ENCODE results near the gene CDH13.

CDH13 gene

DNA sequence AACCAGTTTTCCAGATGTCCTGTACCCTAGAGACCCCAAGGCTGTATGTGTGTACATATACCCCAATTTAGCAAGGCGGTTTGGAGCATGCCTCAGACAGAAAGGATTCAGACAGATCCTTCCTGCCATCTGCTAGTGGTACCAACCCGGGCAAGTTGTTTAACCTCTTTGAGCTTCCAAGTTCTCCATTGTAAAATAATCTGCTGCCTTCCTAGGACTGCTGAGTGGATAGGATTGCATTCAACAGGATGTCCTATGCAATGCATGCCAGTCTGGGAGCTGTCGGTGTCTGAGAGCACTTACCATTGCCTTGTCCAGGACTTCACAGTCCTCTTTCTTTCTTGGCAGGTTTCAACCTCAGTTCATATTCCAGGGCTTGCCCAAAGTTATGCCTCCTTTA lies 1.9 kb downstream of the CDH13 start:
- DNase-seq, result no peak
- no peak for ATAC-seq

DNA sequence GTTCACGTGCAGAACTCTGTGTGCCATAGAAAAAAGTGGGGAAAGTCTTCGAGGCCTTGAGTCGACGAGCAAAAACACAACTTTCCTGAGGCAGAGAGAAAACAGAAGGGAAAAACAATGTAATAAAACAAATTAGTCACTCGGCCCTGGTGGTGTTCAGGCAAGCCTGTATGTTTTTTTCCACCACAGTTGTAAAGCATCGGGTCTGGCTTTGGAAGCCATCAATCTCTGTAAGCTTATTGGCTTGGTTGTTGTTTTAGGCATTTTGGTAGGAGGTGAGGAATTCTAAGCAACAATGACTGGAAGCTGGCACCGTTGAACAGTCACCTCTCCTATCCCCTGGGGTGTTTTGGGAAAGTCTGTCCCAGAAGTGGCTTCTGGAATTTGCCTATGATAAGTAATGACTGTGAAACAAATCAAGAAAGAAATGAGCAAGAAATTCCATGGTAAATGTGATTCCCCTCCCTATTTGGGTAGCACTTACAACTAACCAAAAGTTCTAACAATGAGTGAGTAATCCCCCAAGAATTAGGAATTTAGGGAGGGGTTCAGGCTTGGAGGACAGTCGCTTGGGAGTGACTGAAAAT lies 2.8 kb downstream of the CDH13 start:
- ATAC-seq (no peak), DNase-seq (no peak)

DNA sequence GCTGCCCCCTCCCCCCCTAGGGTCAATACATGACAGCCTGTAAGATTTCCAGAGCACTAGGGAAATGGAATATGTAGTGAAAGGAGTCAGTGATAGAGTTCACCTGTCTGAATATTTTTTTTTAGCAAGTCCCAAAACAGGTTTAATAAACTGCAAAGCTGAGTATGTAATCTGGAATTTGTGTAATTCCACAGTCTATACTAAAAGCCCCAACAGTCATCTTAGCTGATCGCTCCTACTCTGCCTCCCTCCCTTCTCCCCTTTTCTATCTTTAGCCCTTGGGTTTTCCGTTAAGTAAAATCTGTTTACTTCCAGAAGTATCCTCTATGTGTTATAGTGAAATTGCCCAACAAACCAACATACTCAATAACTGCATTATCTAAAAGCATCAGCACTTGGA lies 3.5 kb downstream of the CDH13 start:
- DNase-seq, result no peak
- no peak for ATAC-seq

DNA sequence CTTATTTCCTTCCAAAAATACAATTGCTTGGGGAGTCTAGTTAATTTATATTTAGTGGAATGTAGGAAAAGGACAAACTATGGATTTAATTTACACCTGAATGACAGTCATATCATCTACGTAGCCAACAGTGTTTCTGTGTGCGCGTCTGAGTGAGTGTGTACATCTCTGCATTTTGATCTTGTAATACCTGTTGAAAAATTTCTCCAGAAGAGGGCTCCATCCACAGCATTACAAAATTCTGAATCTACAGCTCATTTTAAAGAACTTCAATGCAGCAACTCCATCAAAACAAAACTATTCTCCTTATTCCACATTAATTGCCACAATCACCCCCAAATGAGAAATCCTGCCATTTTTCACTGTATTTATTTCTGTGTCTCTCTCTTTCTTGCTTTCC lies 3.9 kb downstream of the CDH13 start:
- ATAC-seq (no peak), DNase-seq (no peak)

DNA sequence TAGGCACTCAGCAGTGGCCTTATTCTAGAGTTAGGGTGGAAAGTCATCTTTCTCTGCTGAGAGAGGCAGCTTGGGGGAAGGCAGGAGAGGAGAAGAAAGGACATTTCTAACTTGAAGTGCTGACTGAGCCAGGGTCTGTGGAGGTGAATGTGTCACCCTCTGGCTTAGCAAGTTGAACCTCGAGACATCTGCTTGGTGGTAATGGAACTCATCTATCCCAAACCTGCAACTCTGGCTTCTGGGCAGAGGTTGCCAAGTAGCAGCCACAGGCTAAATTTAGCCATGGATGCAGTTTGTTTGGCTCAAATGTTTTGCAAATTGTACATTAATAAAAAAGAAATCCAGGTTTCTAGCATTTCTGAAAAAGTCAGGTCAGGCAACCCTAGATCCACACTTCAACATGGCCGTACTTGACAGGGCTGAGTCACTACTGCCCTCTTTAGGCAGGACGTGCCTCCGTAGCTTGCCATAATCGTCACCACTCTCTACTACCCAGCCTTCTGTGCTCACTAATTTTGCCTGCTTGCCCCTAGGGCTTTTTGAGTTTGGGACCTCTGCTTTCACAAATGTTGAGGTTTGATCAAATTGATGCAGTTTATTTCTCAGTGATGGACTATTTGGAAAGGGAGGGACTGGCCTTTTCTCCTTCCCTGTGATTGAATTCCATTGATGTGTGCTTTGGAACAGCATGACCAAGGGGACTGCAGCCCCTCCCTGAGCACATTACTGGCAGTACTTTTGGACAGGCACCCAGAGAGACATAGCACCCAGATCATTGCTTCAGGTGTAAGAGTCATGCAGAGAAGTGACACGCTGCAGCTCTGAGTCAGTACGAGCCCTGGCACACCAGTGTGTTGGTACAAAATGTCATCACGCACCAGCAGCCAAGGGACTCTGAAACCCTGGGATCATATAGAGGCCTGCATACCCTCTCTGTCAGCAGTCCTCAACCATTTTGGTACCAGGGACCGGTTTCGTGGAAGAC lies 5.2 kb downstream of the CDH13 start:
- ATAC-seq (no peak), DNase-seq (no peak)

DNA sequence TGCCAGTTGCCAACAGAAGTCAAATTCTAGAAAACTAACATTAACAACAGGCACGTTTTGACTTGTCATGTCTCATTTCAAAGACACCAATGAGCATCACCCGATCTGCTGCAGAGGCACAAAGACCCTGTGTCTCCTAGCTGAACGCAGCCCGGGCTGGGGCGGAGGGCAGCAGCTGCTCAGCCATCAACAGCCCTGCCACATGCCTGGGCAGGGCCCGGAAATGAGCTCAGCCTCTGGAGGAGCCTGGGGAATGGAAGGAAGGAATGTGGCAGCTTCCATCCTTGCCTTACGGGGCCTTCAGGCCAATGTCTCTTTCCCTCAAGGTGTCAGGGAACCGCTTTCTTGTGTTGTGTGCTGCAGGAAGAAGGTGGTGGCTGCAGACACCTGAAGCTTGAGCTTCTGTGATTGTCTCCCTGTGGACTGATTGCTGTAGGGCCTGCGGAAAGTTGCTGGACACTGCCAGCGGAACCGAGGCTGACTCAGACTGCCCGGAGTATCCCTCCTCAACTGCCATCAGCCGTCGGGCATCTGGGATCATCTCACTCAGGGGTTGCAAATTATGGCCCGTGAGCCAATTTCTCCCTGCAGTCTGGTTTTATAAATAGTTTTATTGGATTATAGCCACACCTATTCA lies 7.3 kb downstream of the CDH13 start:
- ATAC-seq (no peak), DNase-seq (no peak)

DNA sequence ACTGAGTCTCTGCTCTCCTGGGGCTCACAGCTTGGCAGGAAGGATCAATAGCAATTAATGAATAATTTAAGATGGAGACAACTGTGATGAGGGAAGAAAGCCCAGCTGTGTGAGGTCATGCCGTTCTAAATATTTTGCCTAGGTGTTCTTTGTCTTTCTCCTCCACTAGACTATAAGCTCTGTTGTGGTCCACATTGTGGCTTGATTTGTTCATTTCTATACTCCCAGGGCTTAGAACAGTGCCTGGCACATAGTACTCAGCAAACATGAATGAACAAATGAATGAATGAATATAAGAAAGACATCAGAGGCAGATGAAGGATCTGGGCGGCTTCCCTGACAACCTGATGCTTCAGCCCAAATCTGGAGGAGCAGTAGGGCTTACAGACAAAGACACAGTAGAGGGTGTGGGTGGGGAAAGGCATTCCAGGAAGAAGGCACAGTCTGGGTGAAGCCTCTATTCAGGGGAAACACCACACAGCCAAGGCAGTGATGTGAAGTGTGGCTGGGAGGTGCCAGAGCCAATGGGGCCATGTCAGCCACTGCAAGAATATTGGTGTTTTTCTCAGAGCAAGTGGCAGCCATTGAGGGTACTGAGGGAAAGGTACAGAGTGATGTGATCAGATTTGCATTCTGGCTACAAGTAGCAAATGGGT lies 8.3 kb downstream of the CDH13 start:
- ATAC-seq (peak; percentile 10), DNase-seq (no peak)

DNA sequence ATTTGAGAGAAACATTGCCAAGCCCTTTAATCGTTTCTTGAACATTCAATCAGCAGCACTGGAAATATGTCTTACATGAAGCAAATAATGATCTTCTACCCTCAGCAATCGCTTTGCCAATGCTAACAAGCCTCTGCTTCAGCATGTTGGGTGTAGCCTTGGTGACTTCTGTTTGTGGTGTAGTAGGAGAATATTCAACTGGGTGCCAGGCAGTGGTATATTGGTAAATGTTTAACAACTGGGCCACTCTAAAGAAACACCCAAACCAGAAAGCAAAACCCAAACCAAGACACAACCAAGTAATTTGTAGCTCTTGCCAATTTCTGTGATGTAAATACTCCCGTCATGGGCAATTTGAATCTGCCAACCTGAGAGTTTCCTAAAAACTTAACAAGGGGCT lies 9.7 kb downstream of the CDH13 start:
- ATAC-seq, result no peak

DNA sequence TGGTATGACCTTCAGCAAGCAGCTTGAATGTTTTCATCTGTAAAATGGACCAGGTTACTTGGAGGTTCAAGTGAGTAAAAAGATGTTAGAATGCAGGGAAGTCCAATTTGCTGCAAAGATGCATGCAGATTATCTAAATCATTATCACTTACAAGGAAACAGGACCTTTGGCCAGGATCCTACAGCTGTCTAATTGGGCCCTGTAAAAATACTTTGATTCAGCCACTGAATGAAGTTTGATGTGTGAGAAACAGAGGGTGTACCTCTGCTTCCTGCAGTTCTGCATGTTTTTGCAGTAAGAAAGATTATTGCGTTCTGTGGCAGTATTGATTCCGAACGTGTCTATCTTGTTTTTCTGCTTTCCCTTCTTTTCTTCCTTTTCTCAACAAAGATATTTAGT lies 10.2 kb downstream of the CDH13 start:
- DNase-seq (no peak), ATAC-seq (no peak)

More for the DNA sequence above, 9.7 kb downstream of the CDH13 start:
- DNase-seq, result no peak

DNA sequence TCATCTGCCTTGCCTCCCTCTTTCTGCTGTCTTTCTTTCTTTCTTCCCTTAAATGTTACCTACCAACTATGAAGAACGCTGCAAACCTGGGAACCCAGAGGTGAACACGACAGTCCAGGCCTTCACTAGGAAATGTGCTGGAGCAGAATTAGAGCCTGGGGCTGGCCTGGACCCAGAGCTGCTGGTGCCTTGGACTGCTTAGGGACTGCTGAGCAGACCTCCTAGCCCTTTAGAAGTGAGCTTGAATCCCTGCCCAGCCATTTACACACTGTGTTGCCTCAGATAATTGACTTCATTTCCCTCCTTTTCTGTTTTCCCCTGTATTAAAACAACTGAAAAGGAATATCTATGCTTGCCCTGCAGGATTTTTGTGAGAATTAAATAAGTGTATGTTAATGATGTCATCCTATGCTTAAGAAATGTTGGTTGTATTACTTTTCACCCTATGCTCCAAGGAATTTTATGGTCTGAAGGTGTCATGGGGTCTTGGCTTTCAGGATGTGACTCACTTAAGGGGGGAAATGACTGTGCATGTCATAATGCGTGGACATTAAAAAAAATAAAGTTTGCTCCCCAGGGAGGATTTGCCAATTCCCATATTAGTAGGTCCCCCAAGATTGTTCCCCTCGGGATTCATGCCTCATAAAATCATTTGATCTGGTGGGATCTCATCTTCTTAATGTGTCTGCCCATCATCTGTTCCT lies 11.5 kb downstream of the CDH13 start:
- no peak for ATAC-seq
- no peak for DNase-seq

DNA sequence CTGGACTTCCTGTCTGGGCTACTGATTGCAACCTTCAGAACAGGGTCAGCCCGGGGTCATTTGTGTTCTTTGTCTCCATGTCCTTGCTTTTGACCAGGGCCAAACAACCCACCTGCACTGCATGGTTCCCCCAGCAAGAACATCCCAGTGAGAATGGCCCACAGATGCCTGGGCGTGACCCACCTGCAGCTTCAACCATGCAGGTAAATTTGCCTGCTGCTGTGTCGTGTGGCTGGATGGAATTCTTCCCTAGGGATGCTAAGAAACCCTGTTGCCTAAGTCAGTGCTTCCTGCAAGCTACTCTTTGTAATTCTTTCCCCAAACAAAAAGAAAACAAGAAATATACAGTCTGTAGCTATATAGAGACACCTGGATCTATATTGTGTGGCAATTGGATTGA lies 12.5 kb downstream of the CDH13 start:
- ATAC-seq (no peak), DNase-seq (no peak)

DNA sequence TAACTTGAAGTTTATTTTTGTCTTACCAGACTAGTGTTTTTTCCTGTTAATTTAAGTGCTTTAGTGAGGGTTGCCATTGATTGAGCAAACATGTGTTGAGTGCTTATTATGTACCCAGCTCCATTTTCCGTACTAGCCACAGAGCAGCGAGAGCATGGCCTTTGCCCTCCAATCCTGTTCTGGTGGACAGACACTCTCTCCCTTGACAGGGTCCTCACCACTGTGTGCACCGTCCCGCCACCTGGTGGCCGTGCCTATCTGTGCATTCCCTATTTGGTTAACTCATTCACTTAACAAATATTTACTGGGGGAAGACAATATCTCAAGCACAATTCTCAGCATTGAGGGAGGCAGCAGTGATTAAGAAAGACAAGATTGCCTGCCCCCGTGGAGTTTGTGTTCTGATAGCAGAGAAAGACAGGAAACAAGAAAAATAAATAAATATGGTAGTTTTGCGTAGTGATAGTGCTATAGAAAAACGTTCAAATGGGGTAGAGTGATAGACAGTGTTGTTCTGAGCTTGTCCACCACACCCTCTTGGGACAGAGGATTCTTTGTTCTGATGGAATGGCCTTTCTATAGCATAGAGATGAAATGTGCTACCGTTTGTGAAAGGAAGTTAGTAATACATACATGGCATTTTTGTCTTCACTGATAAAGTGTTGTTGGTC lies 13.0 kb downstream of the CDH13 start:
- DNase-seq, result peak; percentile 63
- ATAC-seq, result peak; percentile 61

DNA sequence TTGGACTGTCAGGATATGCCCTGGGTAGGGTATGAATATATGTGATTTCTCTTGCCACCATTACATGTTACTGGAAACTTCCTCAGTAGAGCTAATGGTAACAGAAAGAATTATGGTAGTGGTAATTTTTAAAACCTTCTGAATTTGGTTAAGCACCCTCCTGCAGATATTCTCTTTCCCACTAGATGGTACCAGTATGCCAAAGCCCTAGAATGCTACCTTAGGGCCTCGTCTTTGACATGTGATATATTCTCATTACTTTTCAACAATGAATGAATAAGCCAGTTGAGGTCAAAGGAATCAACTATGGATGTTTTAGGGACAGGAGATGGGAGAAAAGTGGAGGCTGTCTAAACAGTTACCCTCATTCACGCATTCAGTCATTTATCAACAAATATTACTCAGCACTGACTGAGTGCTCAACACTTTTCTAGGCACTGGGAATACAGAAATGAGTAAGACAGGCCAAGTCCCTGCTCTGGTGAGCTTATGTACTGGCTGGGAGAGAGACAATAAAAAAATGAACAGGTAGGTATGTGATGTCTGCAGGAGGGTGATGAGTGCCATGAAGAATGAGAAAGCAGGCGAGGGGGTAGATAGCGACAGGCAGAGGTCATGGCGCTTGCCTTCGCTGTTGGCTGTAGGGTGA lies 14.7 kb downstream of the CDH13 start:
- ATAC-seq (no peak), DNase-seq (no peak)

DNA sequence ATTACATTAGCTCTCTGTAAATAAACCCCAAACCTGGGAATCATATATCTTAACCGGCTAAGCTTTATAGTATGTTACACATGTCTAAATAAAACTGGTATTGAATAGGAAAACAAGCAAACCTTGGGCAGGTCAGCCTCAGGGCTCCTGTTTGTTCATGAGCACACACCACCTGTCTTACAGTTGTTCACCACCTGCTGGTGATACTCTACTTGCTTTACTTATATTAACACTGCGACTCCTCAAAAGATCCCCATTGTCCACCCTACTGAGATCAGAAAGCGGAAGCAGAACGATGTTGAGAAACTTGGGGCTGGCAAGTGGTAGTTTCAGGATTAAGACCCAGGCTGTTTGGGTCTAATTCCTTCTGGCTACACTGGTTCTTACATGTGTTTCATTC lies 16.4 kb downstream of the CDH13 start:
- DNase-seq, result no peak
- ATAC-seq, result no peak

DNA sequence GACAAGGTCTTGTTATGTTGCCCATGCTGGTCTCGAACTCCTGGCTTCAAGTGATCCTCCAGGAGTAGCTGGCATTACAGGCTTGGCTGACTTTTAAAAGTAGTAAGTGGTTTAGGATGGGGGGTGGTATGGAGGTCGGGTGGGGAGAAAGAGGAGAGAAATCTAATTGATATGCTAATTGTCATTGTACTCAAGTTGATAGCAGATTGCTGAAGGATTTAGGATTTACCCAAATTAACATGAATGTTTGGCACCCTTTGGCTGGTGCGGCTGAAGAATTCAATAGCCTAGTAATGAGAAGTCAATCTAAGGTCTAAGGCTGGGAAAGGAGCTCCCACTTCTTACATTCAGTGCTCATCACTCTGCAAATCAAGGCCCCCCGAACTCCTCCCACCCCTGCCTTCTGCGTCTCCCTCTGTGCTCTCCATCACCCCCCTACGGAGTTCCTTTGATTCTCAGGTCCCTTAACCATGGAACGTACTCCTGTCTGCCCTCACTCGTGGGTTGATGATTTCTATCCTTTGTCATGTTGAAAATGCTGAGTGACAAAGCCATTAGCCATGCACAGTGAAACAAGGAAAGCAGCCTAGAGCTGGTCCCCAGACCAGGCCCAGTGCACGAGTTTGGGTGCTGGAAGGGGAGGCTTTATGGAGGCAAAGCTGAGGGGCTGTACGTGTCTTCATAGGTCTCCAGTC lies 17.3 kb downstream of the CDH13 start:
- DNase-seq (no peak), ATAC-seq (no peak)

DNA sequence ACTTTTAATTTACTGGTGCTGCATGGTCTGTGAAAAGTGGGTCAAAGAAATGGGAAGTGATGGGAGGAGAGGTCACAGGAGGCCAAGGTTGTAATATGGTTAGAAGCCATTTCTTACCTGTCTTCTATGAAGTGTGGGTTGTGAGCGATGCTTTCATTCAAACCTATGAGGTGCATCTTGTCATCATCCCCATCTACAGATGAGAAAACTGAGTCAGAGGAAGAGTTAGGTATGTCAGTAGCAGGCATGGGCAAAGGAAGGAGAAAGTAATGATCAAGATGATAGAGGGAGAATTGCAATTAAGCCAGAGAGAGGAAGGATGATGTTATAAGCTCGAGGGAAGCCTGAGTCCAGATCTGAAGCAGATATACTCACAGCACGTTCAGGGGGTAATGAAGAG lies 19.7 kb downstream of the CDH13 start:
- DNase-seq (no peak), ATAC-seq (no peak)

DNA sequence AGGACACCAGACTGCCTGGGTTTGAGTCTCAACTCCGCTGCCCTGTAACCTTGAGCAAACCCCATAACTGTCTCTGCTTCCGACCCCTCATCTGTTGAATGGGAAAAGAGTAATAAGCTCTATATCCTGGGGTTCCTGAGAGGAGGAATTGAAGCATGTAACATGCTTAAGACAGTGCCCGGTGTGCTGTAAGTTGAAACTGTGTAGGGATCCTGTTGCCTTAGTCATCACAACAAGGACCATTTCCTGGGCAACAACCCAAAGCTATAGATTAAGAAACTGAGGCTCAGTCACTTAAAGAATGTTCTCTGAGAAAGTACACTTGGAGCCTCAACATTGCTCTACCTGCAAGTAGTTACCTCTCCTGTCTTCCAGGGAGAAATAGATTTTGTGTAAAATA lies 23.0 kb downstream of the CDH13 start:
- no peak for ATAC-seq
- no peak for DNase-seq

DNA sequence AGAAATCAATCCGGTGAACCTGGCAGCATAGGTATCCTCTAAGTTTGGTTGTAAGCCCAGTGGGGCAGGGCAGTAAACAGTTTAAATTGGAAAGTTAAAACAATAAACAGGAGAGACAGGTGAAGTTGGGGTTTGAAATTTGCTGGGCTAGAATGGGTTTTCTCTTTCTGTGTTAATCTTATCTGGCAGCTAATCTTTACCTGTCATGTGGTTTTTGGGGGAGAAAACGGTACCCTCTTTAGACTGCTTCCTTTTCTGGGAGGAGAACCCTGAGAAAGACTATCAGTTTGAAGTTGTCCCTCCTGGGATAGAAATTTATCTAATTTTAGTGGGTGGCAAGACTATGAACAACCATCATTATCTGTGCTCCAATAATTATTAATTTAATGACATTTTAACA lies 24.0 kb downstream of the CDH13 start:
- no peak for ATAC-seq
- DNase-seq, result no peak

DNA sequence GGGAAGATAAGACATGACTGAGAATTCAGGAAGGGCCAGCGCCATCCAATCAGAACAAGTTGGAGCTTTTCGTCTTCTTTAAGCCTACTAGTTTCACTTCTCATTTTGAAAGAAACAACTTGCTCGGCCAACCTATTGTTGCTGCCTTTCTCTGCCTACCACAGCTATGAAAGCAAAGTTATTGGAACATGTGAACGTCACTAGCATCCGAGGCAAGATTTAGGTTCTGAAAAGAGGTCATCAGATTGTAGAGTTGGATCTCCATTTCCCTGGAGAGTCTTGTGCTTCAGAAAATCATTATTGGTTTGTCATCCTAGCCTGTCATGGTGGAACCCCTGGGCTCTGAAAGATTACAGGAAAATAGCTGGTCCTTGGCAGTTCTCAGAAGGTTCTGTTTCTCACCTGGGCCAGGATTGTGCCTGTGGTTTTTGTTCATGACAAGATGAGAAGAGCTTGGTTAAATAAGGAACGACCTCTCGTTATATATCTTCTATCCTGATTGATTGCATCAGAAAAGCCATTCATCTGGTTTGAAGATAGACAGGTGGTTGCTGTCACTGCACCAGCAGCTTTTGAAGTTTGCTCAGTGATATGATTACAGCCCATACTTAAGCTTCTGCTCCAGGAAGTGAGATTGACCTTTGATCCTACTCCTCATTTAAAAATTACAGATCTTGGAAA lies 25.3 kb downstream of the CDH13 start:
- DNase-seq (no peak), ATAC-seq (peak; percentile 11)

DNA sequence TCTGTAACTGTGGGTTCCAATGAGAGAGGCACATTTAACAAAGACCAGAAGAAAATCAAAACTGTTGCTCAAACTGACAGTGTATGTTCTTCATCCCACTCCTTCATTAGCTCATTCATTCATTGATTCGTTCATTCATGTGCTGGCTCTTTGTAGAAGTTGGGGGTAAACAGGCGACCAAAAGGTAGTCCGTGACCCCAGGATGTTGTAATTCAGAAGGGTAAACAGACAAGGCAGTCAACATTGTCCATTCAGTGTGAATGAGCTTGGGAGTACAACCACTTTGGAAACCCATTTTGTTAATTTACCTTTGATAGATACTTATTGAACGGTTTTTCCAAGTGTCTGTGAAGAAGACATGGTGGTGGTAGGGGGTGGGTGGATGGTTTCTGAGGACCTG lies 26.1 kb downstream of the CDH13 start:
- ATAC-seq (no peak), DNase-seq (no peak)
